Tibial nerve (tissue), 4 donors: ENCODE measurements around the gene KLK7. TPM values are rescaled to one million over a fixed set of nuclear protein-coding genes. Genes with fewer than 3 reads are reported as not detected.

ENCODE experiments used
- DNase-seq, 2 donors: peaks; one replicate each; pipeline ENCODE4 v3.0.0-alpha.2; 2019; ENCODE audit warnings: low spot score in 2 of 2
- H3K27ac ChIP-seq, 4 donors: fragments of 200-600 bp; sonication (generic) in 3 of 4; one replicate each; pipeline ENCODE4 v1.5.1; 2017 to 2019; ENCODE audit warnings: mild to moderate bottlenecking in 1 of 4
- H3K27me3 ChIP-seq, 2 donors: fragments of 200-600 bp; sonication (generic) in 1 of 2; one replicate each; pipeline versions ENCODE4 v1.5.1 to v1.6.0; 2017 to 2019
- H3K36me3 ChIP-seq, 3 donors: fragments of 200-600 bp; sonication (generic); one replicate each; pipeline ENCODE4 v1.5.1; 2018 to 2019
- H3K4me1 ChIP-seq, 4 donors: fragments of 200-600 bp; sonication (generic) in 3 of 4; one replicate each; pipeline ENCODE4 v1.5.1; 2017 to 2019
- H3K4me3 ChIP-seq, 4 donors: fragments of 200-600 bp; sonication (generic) in 3 of 4; one replicate each; pipeline ENCODE4 v1.5.1; 2017 to 2019; ENCODE audit warnings: mild to moderate bottlenecking in 1 of 4, moderate library complexity in 1 of 4
- H3K9me3 ChIP-seq, 4 donors: fragments of 200-600 bp; sonication (generic) in 3 of 4; one replicate each; pipeline ENCODE4 v1.5.1; 2017 to 2019
- CTCF ChIP-seq, 5 experiments: fragments of 200-600 bp in 3 of 5; fragments of 450-650 bp in 2 of 5; sonication (generic) in 3 of 5; IDR thresholded peaks; one replicate each; pipeline ENCODE4 v1.5.1; 2016 to 2019; ENCODE audit warnings: antibody characterized with exemption in 5 of 5, mild to moderate bottlenecking in 3 of 5, moderate library complexity in 2 of 5
- EP300 ChIP-seq, 2 donors: sonication (generic); formaldehyde crosslinking; IDR thresholded peaks; one replicate each; pipeline ENCODE4 v1.6.1; 2017; ENCODE audit warnings: antibody characterized with exemption in 2 of 2, mild to moderate bottlenecking in 1 of 2
- POLR2A ChIP-seq, 2 donors: fragments of 450-650 bp; IDR thresholded peaks; one replicate each; pipeline ENCODE4 v1.6.1; 2017; ENCODE audit warnings: antibody characterized with exemption in 2 of 2, mild to moderate bottlenecking in 2 of 2, moderate library complexity in 2 of 2
- WGBS, 2 donors: methylation state at CpG; one replicate each; pipeline ENCODE4 v1.1.5; 2018; 5-methylcytosine and 5-hydroxymethylcytosine counted together
- total RNA-seq, 4 donors: library from RNA; depleted of rRNA; stranded (reverse); fragments of >200 nt; gene quantifications; one replicate each; pipeline ENCODE4 v1.1.0, GENCODE V29; 2016

Gene KLK7
- total RNA-seq, 4 donors from 2014 or later, result 0.90 to 7.6 (median 4.6) TPM

- 73 to 75% methylated on average over 5 of the region's 5 CpGs for WGBS, 2 donors
- DNase-seq, result no peak
- no peak overlapping the region for H3K27ac ChIP-seq
- no peaks in the 10 kb centered on the region for H3K4me1 ChIP-seq
- peaks cover 0 to 3% (median 0%) of the 10 kb centered on the region in 4 donors for H3K9me3 ChIP-seq
- peaks cover 0 to 6% of the 10 kb centered on the region in 2 donors for H3K27me3 ChIP-seq
- H3K4me3 ChIP-seq, result no peak overlapping the region
- H3K36me3 ChIP-seq, result no peaks in the 10 kb centered on the region
- TF ChIP-seq POLR2A (IDR thresholded peaks at IDR 0.05) (no peak), CTCF (IDR thresholded peaks at IDR 0.05) (no peak), EP300 (IDR thresholded peaks at IDR 0.05) (no peak)
These were observed 54.9 kb downstream of the KLK7 start for GRCh38 chr19:50928831-50929230.

Other genes with a start within 250 kb of the KLK7 start
- gene GPR32, start 213.5 kb downstream of the KLK7 start, total RNA-seq, result not detected
- gene ACP4, start 193.5 kb downstream of the KLK7 start, total RNA-seq, result not detected
- gene KLK1, start 160.1 kb downstream of the KLK7 start, total RNA-seq, result 1 to 10 TPM in 2 of 4 donors, under 1 TPM in 1, not detected in 1; 0.78 to 1.8 (median 1.5) TPM
- gene KLK15, start 150.3 kb downstream of the KLK7 start, total RNA-seq, result not detected
- gene KLK3, start 129.0 kb downstream of the KLK7 start, total RNA-seq, result not detected
- gene KLK2, start 110.5 kb downstream of the KLK7 start, total RNA-seq, result not detected
- gene KLK4, start 72.5 kb downstream of the KLK7 start, total RNA-seq, result 1 to 10 TPM in 1 of 4 donors, under 1 TPM in 1, not detected in 2; 0.59 to 1.2 TPM
- not detected for gene KLK5, start 30.9 kb downstream of the KLK7 start, total RNA-seq
- 1 to 10 TPM in 3 of 4 donors, not detected in 1; 2.1 to 5.9 (median 2.5) TPM for gene KLK6, start 14.3 kb downstream of the KLK7 start, total RNA-seq
- 1 to 10 TPM in 3 of 4 donors, not detected in 1; 1.6 to 2.2 (median 1.9) TPM for gene KLK8, start 17.7 kb upstream of the KLK7 start, total RNA-seq
- 1 to 10 TPM in 2 of 4 donors, under 1 TPM in 1, not detected in 1; 0.22 to 3.1 (median 1.4) TPM for gene KLK10, start 35.8 kb upstream of the KLK7 start, total RNA-seq
- 1 to 10 TPM in 1 of 4 donors, not detected in 3; 1.3 TPM for gene KLK11, start 42.7 kb upstream of the KLK7 start, total RNA-seq
- gene KLK12, start 51.1 kb upstream of the KLK7 start, total RNA-seq, result not detected
- under 1 TPM in 1 of 4 donors, not detected in 3; 0.63 TPM for gene KLK13, start 81.2 kb upstream of the KLK7 start, total RNA-seq
- gene KLK14, start 99.0 kb upstream of the KLK7 start, total RNA-seq, result not detected
- 10 to 100 TPM in 3 of 4 donors, 1 to 10 TPM in 1; 7.4 to 25.5 (median 18.3) TPM for gene CTU1, start 124.5 kb upstream of the KLK7 start, total RNA-seq
- gene SIGLEC9, start 141.0 kb upstream of the KLK7 start, total RNA-seq, result 10 to 100 TPM in 1 of 4 donors, 1 to 10 TPM in 3; 4.2 to 18.0 (median 5.0) TPM
- gene SIGLEC7, start 158.4 kb upstream of the KLK7 start, total RNA-seq, result 1 to 10 TPM in 2 of 4 donors, under 1 TPM in 2; 0.42 to 7.5 (median 1.1) TPM
- gene CD33, start 241.2 kb upstream of the KLK7 start, total RNA-seq, result 10 to 100 TPM in 1 of 4 donors, 1 to 10 TPM in 3; 2.9 to 27.0 (median 8.9) TPM